Endometrial microvascular endothelial cells (primary cell): ENCODE data around the gene SPTAN1. TPM values are rescaled to one million over a fixed set of nuclear protein-coding genes. Genes with fewer than 3 reads are reported as not detected.
"Not testable (repeated sequence)": the region's sequence is repeated elsewhere in the genome, so short reads cannot be mapped to it uniquely, and the experiment has no call there.

Experiments
- in situ Hi-C: cut with HindIII; loops from 2 replicates; pipeline ENCODE4 v1.10.0; 2017; ENCODE audit warnings: low sequenced_read_pairs, low pct_unique_long_range_greater_than_20kb; ENCODE audit errors: inconsistent ontology term
- total RNA-seq: library from RNA; depleted of rRNA; stranded (reverse); fragments of >200 nt; gene quantifications from one replicate; pipeline ENCODE4 v1.2.3, GENCODE V29; 2015; ENCODE audit errors: inconsistent ontology term

Gene SPTAN1
- total RNA-seq, 1 donor from 2014 or later: 221 TPM

DNA sequence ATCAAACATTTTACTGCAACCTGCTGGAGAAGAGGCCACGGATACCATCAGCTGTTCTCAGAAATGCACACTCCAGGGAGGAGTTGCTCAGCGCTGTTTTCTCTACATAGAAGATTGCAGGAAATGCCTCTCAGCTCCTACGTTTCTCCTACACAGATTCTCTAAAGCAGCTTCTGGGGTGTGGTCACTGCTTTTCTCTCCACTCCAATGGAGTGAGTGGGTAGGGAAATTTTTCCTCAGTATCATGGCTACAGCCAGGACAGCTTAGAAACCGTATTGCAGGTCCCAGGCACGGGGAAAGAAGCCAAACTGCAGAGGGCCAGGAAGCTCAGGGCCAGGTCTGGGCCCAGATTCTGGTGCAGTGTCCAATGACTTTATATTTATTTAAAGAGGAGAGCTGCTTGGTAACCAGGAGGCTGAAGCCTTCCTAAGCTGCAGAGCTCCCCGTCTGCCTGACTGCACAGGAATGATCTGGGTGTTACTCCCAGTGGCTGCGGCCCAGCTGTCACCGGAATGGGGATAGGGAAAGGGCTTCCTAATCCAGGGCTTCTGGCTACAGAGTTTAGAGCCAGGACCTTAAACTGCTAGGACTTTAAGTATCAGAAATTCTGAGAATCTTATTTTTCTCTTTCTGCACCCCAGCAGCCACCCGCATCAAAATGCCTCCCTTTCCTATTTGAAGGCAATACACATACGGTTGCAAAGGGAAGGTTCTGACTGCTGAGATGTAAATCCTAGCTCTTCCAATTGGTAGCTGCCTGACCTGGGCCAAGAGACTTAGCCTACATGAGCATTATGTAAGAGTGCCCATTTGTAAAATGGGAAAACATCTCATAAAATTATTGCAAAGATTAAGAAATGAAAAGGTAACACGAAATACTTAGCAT lies 1.4 kb upstream of the SPTAN1 start:
- in situ Hi-C loops: no loop called here

GRCh38 chr9:128551657-128552152 lies 682 bp upstream of the SPTAN1 start:
- in situ Hi-C loops: no loop called here

DNA sequence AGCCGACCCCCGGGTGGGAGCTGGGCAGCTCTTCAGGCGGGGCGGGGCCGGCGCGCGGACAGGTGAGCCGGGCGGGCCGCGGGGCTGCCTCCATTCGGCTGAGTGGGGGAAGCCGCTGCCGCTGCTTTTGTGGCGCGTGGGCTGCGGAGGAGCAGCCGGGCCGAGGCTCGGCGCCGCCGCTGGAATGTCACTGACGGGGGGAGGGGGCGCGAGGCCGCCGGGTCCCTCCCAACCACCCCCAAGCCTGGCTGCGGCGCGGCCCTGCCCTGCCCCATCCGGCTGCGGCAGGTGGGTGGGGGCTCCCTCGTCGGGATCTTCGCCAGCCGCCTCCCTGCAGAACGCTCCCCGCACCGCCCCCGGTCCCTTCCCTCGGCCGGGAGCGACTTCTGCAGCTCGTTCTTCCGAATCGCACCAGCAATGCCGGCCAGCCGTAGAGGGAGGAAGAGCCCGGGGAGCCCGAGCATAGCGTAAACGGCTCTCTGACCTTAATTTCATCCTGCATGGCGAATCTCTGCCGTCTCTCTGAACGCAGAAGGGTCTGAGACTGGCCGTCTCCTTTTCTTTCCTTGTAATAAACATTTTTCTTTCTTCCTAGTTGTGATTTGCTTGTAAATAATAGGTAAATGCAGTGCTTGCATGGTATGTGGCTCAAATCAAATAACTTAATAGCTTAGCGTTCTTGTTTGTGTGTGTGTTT lies 505 bp downstream of the SPTAN1 start:
- in situ Hi-C loops: no loop called here

- in situ Hi-C loops: no loop called here
Measured at GRCh38 chr9:128553728-128554127, 1.3 kb downstream of the SPTAN1 start.

DNA sequence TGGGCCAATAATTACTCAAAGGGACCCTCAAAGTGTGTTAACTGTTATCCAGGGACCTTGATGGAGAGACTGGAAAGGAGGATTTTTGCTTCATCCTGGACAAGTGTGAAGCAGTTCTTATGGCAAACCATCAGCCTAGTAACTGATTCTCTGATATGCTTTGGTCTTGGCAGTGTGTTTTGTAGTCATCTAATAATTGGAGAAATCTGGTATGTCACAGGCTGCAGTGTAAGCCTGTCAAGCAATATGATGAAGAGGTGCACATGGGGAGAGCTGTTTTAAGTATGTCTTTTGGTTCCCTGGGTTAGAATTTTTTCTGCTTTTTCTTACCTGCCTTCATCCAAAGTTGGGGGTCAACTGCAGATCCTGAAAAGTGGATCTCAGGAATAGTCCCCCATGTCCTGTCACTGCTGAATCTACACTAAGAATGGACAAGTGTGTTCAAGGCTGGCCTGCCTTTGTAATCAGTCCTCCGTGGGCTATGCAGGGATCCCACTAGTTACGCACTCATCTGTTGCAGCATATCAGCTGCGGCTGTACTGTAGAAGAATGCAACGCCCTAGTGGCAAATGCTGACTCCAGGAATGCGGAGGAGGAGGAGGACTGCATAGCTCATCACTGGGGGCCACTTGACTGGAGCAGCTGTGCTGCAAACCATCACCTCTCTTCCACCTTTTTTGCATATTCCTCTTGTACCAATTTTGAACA lies 1.9 kb downstream of the SPTAN1 start:
- in situ Hi-C loops: no loop called here

- in situ Hi-C loops: no loop called here
Measured at GRCh38 chr9:128555180-128555721, 2.9 kb downstream of the SPTAN1 start.

GRCh38 chr9:128556276-128556675 lies 3.9 kb downstream of the SPTAN1 start:
- in situ Hi-C loops: no loop called here

DNA sequence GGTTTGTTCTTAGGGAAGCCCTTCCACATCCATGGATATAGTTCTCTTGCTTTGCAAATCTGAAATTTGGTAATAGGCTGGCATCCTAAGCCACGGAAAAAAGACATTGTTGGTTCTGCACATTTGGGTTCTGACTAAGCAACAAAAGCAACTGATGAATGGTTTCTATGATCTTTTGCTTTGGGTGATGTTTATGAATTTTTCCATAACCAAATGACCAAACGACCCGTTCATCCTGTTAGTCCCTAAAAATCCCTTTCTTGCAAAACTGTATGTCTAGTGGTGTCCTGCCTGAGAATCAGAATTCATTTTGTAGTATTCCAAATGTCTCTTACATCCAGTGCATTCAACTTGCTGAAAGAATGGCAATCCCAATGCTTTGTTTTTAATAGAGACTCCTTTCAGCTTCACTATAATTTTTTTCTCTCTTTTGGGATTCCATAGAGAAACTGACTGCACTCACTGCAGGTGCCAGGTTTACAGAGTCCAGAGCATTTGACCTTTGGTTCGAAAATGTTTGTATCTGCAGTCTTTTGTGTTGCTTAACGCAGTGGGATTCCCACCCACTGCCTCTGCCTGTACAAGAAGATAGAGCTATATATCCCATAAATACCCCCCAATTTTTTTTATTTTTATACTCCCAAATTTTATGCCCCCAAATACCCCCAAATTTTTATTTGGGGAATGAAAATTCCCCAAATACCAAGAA lies 4.7 kb downstream of the SPTAN1 start:
- in situ Hi-C loops: no loop called here

GRCh38 chr9:128558431-128559310 lies 6.3 kb downstream of the SPTAN1 start:
- in situ Hi-C loops: no loop called here

DNA sequence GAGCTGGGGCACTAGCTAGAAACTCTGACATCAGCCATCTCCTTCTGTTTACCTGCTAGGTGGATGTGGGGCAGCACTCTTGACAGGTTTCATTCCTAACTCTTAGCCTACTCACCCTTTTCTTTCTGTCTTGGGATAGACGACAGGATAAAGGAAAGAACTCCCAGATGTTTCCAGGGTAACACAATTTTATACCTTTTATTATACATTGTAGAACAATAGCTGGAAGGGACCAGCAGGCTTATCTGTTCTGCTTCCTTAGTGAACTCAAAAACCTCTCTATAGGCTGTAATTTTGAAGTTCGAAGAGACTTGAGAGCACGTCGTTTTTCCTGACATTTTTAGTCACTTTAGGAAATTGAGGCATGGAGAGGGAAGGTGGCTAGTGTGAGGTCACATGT lies 13.2 kb downstream of the SPTAN1 start:
- in situ Hi-C loops: loop anchor here (10.0 kb wide), 1 partner anchor 59 kb away; no protein-coding TSS in a partner anchor

DNA sequence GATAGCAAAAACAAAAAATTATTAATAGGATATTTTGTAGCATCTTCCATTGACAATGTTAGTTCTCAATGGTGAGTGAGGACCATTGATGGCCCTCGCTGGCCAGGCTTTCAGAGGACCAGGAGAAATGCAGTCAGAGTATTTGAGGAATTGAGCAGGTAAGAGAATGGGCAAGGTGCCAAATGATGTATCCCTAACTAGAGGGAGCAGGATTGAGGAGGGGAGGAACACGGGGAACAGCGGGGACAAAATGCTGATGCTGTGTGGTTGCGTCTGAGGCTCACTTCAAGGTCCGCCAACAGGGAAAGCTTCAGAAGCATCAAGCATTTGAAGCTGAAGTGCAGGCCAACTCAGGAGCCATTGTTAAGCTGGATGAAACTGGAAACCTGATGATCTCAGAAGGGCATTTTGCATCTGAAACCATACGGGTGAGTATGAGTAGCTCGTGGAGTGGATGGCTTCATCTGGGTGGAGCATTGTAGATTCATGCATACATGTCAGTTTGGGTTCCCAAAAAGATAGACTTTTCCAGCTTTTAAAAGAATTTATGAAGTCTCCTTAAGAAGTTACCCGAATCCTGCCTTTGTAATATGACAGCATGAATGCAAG lies 16.2 kb downstream of the SPTAN1 start:
- in situ Hi-C loops: loop anchor here (10.0 kb wide), 1 partner anchor 56 kb away; no protein-coding TSS in a partner anchor

DNA sequence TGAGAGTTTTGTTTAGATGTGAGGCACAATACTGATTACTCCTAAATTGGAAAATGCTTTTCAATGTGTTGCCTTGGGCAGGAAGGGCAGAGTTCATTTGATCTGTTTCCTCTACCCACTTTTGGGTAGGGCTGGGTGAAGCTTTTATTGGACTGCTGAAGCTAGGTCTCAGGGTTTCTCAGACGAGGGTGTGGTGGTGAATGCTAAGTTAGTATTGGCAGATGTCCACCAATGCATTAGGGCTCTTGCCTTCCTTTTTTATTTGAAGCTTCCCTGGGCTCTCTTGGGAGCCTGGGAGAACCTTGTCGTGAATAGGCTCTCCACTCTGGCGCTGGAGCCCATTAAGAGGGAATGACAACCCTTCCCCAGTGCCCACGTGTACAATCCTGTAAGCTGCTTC lies 23.1 kb downstream of the SPTAN1 start:
- in situ Hi-C loops: no loop called here

- in situ Hi-C loops: no loop called here
Measured at GRCh38 chr9:128575916-128576315, 23.5 kb downstream of the SPTAN1 start.

DNA sequence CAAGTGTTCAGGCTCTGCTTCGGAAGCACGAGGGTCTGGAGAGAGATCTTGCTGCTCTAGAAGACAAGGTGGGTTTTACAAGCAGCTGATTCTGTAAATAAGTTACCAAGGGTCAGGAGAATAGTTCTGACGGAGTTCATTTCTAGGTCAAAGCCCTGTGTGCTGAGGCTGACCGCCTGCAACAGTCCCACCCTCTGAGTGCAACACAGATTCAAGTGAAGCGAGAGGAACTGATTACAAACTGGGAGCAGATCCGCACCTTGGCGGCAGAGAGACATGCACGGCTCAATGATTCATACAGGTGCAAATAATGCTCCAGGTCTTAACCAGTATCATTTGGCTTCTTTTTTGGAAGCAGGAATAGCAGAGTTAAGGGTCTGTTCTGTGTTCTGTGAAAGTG lies 24.8 kb downstream of the SPTAN1 start:
- in situ Hi-C loops: no loop called here

GRCh38 chr9:128579194-128579593 lies 26.8 kb downstream of the SPTAN1 start:
- in situ Hi-C loops: no loop called here

DNA sequence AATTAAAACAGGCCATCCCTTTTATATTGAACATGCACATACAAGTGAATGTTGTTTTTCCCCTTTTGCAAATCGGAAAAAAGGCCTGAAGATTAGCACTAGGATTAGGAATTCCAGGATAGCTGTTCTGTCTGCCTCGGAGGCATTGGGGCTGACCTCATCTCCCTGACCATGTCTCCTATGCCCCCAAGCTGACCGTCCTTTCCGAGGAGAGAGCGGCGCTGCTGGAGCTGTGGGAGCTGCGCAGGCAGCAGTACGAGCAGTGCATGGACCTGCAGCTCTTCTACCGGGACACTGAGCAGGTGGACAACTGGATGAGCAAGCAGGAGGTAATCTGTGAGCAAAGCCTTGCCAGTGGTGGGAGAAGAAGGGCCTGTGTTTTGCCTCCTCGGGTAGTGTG lies 28.3 kb downstream of the SPTAN1 start:
- in situ Hi-C loops: no loop called here

DNA sequence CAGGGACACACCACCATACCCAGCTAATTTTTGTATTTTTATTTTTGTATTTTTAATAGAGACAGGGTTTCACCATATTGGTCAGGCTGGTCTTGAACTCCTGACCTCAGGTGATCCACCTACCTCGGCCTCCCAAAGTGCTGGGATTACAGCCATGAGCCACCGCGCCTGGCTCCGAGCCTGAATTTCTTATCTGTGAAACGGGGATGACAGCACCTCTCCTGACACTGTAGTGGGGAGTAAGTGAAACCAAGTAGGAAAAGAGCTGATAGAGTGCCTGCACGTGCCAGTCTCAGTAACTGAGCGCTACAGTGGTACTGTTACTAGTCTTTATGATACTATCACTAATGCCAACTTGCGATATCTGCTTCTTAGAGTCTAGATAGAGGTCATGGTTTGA lies 32.8 kb downstream of the SPTAN1 start:
- in situ Hi-C loops: not testable (repeated sequence)
